ENCODE measurements around the gene SOST. TPM values are rescaled to one million over a fixed set of nuclear protein-coding genes. Genes with fewer than 3 reads are reported as not detected.

The SOST gene
- total RNA-seq, 1 experiment from 2014 or later, result not detected

GRCh38 chr17:43740541-43740940, 18.1 kb downstream of the SOST start:
- CTCF ChIA-PET, result no interaction called here
- POLR2A ChIA-PET (ENCODE audit: unreplicated experiment), result no interaction called here
- no TSS peak for BruUV-seq (replicated peaks)
- Histone ChIP-seq H3K27me3 (ENCODE audit: insufficient read depth, low read depth) (no peaks in the 10 kb centered on the region), H3K36me3 (ENCODE audit: low read depth) (no peaks in the 10 kb centered on the region), H3K79me2 (ENCODE audit: low read depth) (no peaks in the 10 kb centered on the region), H3K4me3 (no peak overlapping the region), H2AFZ (no peak overlapping the region), H3K9me2 (ENCODE audit: insufficient read depth) (no peaks in the 10 kb centered on the region), H3F3A (ENCODE audit: insufficient read depth, low read depth) (no peaks in the 10 kb centered on the region), H3K9me3 (ENCODE audit: insufficient read depth, low read depth) (0 out of 2 replicates have a peak, but pooled peaks cover 4% of the 10 kb centered on the region), H3K4me1 (replicated peaks; ENCODE audit: insufficient read depth) (peaks cover 8% of the 10 kb centered on the region), H4K20me1 (ENCODE audit: insufficient read depth) (no peaks in the 10 kb centered on the region), H3K4me2 (no peak overlapping the region), H3K27ac (no peak overlapping the region)
- no peak for DNase-seq
- intact Hi-C loops (cut with micrococcal nuclease; ENCODE audit: unreplicated experiment), result no loop called here
- TF ChIP-seq CTCF (conservative IDR thresholded peaks at IDR 0.05), result no peak
- TF ChIP-seq EZH2 (IDR thresholded peaks at IDR 0.05; ENCODE audit: low read depth), result no peak

- Histone ChIP-seq H3K9me2 (ENCODE audit: insufficient read depth) (no peaks in the 10 kb centered on the region), H2AFZ (no peak overlapping the region), H3K4me3 (no peak overlapping the region), H3K27ac (no peak overlapping the region), H3K36me3 (ENCODE audit: low read depth) (no peaks in the 10 kb centered on the region), H3F3A (ENCODE audit: insufficient read depth, low read depth) (peaks cover 8% of the 10 kb centered on the region; the same call in 1 of the 2 replicates), H3K4me2 (no peak overlapping the region), H3K9me3 (ENCODE audit: insufficient read depth, low read depth) (peaks cover 4% of the 10 kb centered on the region; the same call in 1 of the 2 replicates), H3K4me1 (replicated peaks; ENCODE audit: insufficient read depth) (peaks cover 9% of the 10 kb centered on the region), H3K27me3 (ENCODE audit: insufficient read depth, low read depth) (no peaks in the 10 kb centered on the region), H4K20me1 (ENCODE audit: insufficient read depth) (no peaks in the 10 kb centered on the region), H3K79me2 (ENCODE audit: low read depth) (no peaks in the 10 kb centered on the region)
- intact Hi-C loops (cut with micrococcal nuclease; ENCODE audit: unreplicated experiment), result no loop called here
- TF ChIP-seq CTCF (conservative IDR thresholded peaks at IDR 0.05) (no peak), EZH2 (IDR thresholded peaks at IDR 0.05; ENCODE audit: low read depth) (no peak)
- no TSS peak for BruUV-seq (replicated peaks)
- no peak for DNase-seq
- CTCF ChIA-PET, result no interaction called here
- POLR2A ChIA-PET (ENCODE audit: unreplicated experiment), result no interaction called here
Measured at GRCh38 chr17:43737722-43738121, 20.9 kb downstream of the SOST start.

- Histone ChIP-seq H3K4me2 (no peak overlapping the region), H3K4me3 (no peak overlapping the region)
- no peak for DNase-seq
Measured at GRCh38 chr17:43736389-43736788, 22.2 kb downstream of the SOST start.

More at GRCh38 chr17:43736389-43736788, 22.2 kb downstream of the SOST start:
- H4K20me1 ChIP-seq (ENCODE audit: insufficient read depth), result no peaks in the 10 kb centered on the region
- peaks cover 16% of the 10 kb centered on the region for H3K4me1 ChIP-seq (replicated peaks; ENCODE audit: insufficient read depth)
- H3K9me2 ChIP-seq (ENCODE audit: insufficient read depth), result no peaks in the 10 kb centered on the region
- no peaks in the 10 kb centered on the region for H3K79me2 ChIP-seq (ENCODE audit: low read depth)
- peaks cover 8% of the 10 kb centered on the region; the same call in 1 of the 2 replicates for H3F3A ChIP-seq (ENCODE audit: insufficient read depth, low read depth)
- TF ChIP-seq EZH2 (IDR thresholded peaks at IDR 0.05; ENCODE audit: low read depth) (no peak), CTCF (conservative IDR thresholded peaks at IDR 0.05) (no peak)
- BruUV-seq (replicated peaks), result no TSS peak
- ChIA-PET POLR2A (ENCODE audit: unreplicated experiment) (interaction anchor here (0.5 kb wide), 1 partner anchor 368 kb away, joined by 12 read pairs; no protein-coding TSS in a partner anchor), CTCF (interaction anchor here (1.0 kb wide), 1 partner anchor 23 kb away, joined by 3 read pairs; no protein-coding TSS in a partner anchor)
- no peaks in the 10 kb centered on the region for H3K27me3 ChIP-seq (ENCODE audit: insufficient read depth, low read depth)
- H3K27ac ChIP-seq, result no peak overlapping the region
- no peaks in the 10 kb centered on the region for H3K36me3 ChIP-seq (ENCODE audit: low read depth)
- H3K9me3 ChIP-seq (ENCODE audit: insufficient read depth, low read depth), result no peaks in the 10 kb centered on the region; the same call in 1 of the 2 replicates
- no peak overlapping the region for H2AFZ ChIP-seq
- intact Hi-C loops (cut with micrococcal nuclease; ENCODE audit: unreplicated experiment), result no loop called here
